DND-41 (cell line): ENCODE data around the gene GALK2.

ENCODE experiments used
- EZH2 ChIP-seq: IDR thresholded peaks from 3 replicates; pipeline ENCODE4 v1.6.1; 2012; ENCODE audit warnings: borderline replicate concordance, low read depth, mild to moderate bottlenecking, moderate library complexity, low read length, inconsistent platforms; ENCODE audit not compliant: severe bottlenecking
- TF ChIP-seq, protein P1 (sequence below): IDR thresholded peaks from 2 replicates; pipeline ENCODE4 v1.5.1; 2012; ENCODE audit warnings: borderline replicate concordance, low read length, moderate library complexity, mild to moderate bottlenecking; ENCODE audit not compliant: poor library complexity, severe bottlenecking; ENCODE audit errors: extremely low read depth

GRCh38 chr15:49199666-49200065 is 29.6 kb downstream of the GALK2 start:
- TF ChIP-seq, protein P1, sequence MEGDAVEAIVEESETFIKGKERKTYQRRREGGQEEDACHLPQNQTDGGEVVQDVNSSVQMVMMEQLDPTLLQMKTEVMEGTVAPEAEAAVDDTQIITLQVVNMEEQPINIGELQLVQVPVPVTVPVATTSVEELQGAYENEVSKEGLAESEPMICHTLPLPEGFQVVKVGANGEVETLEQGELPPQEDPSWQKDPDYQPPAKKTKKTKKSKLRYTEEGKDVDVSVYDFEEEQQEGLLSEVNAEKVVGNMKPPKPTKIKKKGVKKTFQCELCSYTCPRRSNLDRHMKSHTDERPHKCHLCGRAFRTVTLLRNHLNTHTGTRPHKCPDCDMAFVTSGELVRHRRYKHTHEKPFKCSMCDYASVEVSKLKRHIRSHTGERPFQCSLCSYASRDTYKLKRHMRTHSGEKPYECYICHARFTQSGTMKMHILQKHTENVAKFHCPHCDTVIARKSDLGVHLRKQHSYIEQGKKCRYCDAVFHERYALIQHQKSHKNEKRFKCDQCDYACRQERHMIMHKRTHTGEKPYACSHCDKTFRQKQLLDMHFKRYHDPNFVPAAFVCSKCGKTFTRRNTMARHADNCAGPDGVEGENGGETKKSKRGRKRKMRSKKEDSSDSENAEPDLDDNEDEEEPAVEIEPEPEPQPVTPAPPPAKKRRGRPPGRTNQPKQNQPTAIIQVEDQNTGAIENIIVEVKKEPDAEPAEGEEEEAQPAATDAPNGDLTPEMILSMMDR, result no peak
- no peak for TF ChIP-seq EZH2
